Activated CD4-positive, alpha-beta T cell treated with anti-CD3 and anti-CD28 coated beads for 4 hours (primary cell): ENCODE data around the gene SPAG6.
A peak's percentile ranks its signal among the peaks of the same experiment; 100 is the strongest.
"Not testable (repeated sequence)": the region's sequence is repeated elsewhere in the genome, so short reads cannot be mapped to it uniquely, and the experiment has no call there.

Source experiments
- DNase-seq, 2 donors: peaks; one replicate each; pipeline ENCODE4 v3.0.0-alpha.2; 2020

SPAG6 gene

DNA sequence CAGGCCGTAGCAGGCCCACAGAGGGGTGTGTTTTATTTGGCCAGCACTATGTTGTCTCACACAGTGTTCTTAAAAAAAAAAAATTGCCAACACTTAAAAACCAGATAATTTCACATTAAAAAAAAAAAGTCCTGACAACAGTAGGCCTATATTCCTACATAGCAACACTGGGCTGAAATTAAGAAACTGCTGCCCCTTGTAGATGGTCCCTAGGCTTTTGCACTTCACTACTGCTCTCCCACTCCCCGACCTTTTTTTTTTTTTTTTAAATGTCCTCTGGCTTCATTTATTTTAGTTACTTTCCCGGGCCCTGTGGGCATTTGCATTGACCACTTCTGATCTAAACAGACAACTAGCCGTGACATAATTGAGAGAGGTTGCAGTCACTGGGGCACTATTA is 36.0 kb downstream of the SPAG6 start:
- DNase-seq, result no peak

GRCh38 chr10:22386503-22386902 is 41.2 kb downstream of the SPAG6 start:
- no peak for DNase-seq

DNA sequence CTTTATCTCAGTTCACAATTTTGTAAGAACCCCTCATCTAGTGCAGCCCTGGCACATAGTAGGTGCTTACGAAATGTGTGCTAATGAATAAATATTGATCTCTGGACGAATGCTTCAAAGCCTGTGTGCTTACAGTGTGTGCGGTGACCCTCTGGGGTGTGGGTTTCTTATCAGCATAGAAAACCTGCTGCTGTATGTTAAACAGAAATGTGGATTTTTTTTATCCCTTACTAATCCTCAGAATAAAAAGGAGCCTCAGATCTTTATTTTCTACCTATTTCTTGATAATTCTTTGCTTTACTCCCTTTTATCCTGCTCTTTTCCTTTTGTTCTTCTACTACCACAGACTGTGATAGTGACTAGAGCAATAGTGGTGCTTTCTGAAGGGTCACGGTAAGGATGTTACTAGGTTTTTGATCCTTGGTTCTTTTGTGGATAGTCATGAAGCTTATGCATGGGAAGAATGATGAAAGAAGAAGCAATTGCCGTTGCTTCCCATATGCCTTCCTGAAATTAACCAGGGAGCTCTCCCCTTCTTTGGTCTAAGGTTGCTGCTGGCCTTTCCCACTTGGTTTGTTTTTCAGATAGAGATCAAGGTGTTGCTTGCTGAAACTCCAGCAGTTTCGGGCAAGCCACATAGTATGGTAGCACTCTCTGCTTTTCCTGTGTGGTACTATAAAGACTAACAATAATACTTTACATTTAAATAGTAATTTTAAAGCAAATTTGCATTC is 44.7 kb downstream of the SPAG6 start:
- DNase-seq, result no peak

DNA sequence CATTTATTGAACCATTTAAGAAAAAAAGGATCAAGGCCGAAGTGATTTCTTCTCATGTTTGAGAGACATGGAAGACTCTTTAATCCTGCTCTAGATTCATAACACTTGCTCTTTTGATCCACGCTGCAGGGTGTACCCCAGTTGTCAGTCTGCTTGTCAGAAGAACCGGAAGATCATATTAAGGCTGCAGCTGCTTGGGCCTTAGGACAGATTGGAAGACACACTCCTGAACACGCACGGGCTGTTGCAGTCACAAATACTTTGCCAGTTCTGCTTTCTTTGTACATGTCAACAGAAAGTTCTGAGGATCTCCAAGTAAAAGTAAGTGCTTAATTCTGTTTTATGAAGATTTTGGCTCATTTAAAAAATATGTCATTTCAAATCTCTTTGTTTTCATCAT is 46.3 kb downstream of the SPAG6 start:
- no peak for DNase-seq

GRCh38 chr10:22396195-22396594 is 50.9 kb downstream of the SPAG6 start:
- not testable (repeated sequence) for DNase-seq

GRCh38 chr10:22406916-22407315 is 61.6 kb downstream of the SPAG6 start:
- DNase-seq, result not testable (repeated sequence)

- DNase-seq, result no peak
Observed at GRCh38 chr10:22410394-22410793, 65.1 kb downstream of the SPAG6 start.

DNA sequence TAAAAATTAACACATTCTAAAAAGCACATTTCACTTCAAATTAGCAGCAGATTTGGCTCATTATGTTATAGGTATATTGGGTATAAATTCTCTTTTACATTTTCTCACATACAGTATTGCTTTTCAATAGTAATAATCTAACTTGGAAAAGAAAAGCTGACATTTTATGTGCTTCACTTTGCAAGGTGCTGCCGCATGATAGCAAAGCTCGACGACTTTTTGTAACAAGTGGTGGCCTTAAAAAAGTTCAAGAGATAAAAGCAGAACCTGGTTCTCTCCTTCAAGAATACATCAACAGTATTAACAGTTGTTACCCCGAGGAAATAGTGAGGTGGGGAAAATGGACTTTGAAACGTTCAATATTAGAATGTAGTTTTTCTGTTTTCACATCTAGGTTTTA is 65.5 kb downstream of the SPAG6 start:
- no peak for DNase-seq

DNA sequence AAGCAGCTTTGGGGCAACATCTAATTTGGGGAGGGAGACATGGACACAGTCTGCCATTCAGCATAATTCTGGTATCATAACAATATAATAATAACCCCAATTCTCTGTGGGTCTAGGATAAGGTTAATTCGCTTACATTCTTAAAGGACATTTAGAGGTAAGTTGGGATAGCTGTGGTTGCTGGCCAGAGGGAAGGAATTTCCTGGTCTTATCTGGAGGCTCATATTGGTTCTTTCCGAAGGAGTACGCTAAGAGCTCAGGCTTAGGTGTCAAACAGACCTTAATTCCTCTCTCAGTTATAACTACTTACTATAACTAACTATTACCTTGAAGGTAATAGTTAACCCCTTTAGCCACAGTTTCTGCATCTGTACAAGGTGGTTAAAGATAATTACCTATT is 68.8 kb downstream of the SPAG6 start:
- DNase-seq, result no peak

- DNase-seq, result no peak
Observed at GRCh38 chr10:22415072-22415471, 69.8 kb downstream of the SPAG6 start.

- DNase-seq, result no peak
Observed at GRCh38 chr10:22417736-22418268, 72.5 kb downstream of the SPAG6 start.

DNA sequence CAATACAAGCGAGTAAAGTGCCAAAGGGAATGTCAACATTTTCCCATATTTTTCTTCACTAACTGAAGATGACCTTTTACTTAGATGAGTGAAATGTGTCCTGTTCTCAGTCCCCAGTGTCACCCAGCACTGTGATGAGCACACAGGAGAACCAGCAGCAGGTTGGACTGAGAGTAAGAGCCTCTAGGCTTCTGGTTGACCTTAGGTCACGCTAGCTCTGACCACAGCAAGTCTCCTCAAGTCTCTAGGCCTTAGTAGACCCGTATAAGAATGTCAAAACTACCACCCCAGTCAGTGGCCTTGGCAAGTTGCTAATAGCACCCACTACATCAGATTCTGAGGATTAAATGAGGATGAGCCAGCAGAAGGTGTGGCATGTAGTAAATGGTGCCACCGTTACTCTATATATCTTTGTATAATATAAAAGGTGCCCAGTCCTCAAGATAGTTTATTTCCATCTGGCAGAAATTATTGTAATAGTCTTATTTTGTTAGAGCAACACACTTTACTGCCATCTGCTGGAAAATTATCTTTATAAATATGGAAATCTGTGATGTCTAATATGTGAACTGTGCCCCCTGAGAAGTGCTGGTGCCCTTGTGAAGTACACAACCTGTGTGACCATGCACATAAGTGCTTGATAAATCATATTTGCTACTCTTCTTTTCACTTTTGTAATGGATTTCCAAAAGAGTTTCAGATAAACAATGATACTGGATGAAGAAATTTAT is 75.7 kb downstream of the SPAG6 start:
- no peak for DNase-seq

DNA sequence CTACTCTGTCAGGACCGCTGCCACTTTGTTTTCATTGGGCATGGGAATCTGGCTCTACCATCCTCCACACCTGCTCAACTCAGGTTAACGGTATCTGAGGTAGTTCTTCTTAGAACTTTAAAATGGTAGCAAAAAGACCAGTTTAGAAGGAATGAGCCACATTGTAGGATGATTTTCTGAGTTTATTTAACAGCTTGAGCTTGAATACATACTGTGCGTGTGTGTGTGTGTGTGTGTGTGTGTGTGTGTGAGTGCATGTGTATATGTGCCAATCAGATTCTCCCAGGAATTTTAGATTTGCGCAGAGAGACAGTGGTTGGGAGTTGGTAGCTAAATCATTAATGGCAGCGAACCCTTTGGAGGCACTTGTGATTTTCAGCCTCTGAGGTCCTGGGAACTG is 81.4 kb downstream of the SPAG6 start:
- no peak for DNase-seq

- DNase-seq, result no peak
Observed at GRCh38 chr10:22427101-22427500, 81.8 kb downstream of the SPAG6 start.

GRCh38 chr10:22427890-22428571 is 82.7 kb downstream of the SPAG6 start:
- DNase-seq, result no peak

- DNase-seq, result no peak
Observed at GRCh38 chr10:22429146-22429545, 83.8 kb downstream of the SPAG6 start.

DNA sequence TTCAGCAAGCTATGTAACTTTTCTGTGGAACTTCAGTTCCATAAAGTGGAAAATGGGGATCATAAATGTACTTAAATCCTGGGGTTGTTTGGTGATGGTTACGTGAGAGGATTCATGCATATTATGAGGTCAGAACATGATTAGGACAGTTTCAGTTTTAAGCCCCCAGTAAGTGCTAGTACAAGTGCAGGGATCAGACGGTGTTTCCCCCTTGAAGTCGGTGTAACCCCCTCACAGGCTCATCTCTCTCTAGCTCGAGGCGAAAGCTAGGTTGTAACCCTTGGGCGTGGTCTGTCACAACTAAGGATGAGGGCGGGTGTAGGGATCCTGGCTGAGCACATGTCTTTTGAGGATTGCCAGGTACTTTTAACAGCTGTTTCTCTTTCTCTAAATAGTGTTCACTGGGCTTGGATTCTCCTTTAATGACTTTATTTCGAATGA is 84.7 kb downstream of the SPAG6 start:
- DNase-seq, result no peak

GRCh38 chr10:22433875-22434274 is 88.6 kb downstream of the SPAG6 start:
- no peak for DNase-seq

GRCh38 chr10:22434521-22434920 is 89.2 kb downstream of the SPAG6 start:
- DNase-seq, result no peak

DNA sequence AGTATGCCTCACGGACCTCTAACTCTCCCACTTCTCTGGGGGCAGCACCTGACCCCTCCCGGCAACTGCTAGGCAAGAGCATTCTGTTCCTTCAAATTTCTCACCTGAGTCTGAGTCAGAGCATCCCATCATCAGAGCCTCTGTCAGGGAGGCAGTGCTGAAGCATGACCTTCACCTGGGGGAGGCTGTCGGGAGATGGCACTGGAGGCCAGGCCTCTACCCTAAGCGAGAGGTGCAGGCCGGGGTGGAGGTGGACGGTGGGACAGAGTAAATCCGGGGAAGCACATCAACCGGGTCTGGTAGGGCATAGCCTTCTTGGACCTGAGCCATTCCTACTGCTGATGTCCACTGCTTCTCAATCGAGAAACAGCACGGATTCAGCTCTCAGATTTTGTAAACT is 90.4 kb downstream of the SPAG6 start:
- peak in 1 of 2 donors; percentile 5 for DNase-seq

GRCh38 chr10:22436526-22436892 is 91.2 kb downstream of the SPAG6 start:
- DNase-seq, result no peak

DNA sequence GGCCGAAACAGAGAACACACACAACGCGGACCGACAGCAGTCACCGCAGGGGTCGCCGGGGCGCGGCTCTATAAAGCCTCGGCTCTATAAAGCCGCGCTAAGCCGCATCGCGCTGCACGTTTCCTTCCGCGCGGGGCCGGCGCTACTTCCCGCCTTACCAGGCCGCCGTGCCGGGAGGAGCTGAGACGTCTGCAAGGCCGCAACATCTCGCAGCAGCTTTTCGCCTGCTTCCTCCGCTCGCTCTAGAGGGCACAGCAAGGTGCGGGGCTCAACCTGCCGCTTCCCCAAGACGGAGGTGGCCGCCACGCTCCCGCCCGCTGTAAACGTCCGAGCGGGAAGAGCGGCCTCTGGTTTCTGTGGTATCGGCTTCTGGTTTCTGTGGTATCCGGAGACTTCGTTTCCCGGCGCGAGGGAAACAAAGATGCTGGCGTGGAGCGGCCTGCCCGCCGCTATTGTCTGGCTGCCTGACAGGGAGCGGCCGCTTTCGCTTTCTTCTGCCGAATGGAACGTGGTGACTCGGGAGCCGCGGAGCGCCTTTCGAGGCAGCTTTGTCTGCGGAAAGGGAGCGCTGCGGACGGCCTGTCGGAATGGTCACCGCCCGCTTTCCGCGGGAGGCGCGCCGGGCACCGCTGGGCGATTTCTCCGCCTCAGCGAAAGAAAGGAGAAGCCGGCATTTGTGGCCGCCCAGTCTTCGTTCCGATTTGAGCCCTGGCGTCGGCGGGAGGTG is 91.8 kb downstream of the SPAG6 start:
- peak; percentile 90 to 91 for DNase-seq
